ENCODE measurements around the gene ESYT1.

The ESYT1 gene

GRCh38 chr12:56127888-56128669 is at the start of gene ESYT1:
TSS of gene ESYT1 (plus strand) at chr12:56128267. CDS start at chr12:56128320, 53 bp downstream.
- peak within 1 kb of the TSS; percentile 96 for H3K4me3 ChIP-seq (ENCODE audit: low read depth, low read length)

GRCh38 chr12:56078427-56078826 is 49.6 kb upstream of the ESYT1 start:
- no peak overlapping the region for H3K4me3 ChIP-seq (ENCODE audit: low read depth, low read length)

GRCh38 chr12:56078931-56079722 is 48.9 kb upstream of the ESYT1 start:
- H3K4me3 ChIP-seq (ENCODE audit: low read depth, low read length): peak overlapping the region; percentile 86

GRCh38 chr12:56079723-56080555 is 48.1 kb upstream of the ESYT1 start, which contains the start of gene ERBB3:
TSS of gene ERBB3 (plus strand) at chr12:56080165. CDS start at chr12:56080301, 136 bp downstream.
- peak within 1 kb of the TSS; percentile 86 for H3K4me3 ChIP-seq (ENCODE audit: low read depth, low read length)

- peak overlapping the region; percentile 86 for H3K4me3 ChIP-seq (ENCODE audit: low read depth, low read length)
Measured at GRCh38 chr12:56080556-56081138, 47.4 kb upstream of the ESYT1 start.

- peak overlapping the region; percentile 86 for H3K4me3 ChIP-seq (ENCODE audit: low read depth, low read length)
Measured at GRCh38 chr12:56081393-56082347, 46.4 kb upstream of the ESYT1 start.

- H3K4me3 ChIP-seq (ENCODE audit: low read depth, low read length): no peak overlapping the region
Measured at GRCh38 chr12:56082382-56082781, 45.7 kb upstream of the ESYT1 start.

- no peak overlapping the region for H3K4me3 ChIP-seq (ENCODE audit: low read depth, low read length)
Measured at GRCh38 chr12:56082967-56083366, 45.1 kb upstream of the ESYT1 start.

GRCh38 chr12:56084958-56085543 is 43.0 kb upstream of the ESYT1 start:
- H3K4me3 ChIP-seq (ENCODE audit: low read depth, low read length): no peak overlapping the region

GRCh38 chr12:56086096-56086495 is 42.0 kb upstream of the ESYT1 start:
- no peak overlapping the region for H3K4me3 ChIP-seq (ENCODE audit: low read depth, low read length)

- H3K4me3 ChIP-seq (ENCODE audit: low read depth, low read length): no peak overlapping the region
Measured at GRCh38 chr12:56086608-56087007, 41.5 kb upstream of the ESYT1 start.

GRCh38 chr12:56087220-56087619 is 40.8 kb upstream of the ESYT1 start:
- no peak overlapping the region for H3K4me3 ChIP-seq (ENCODE audit: low read depth, low read length)

GRCh38 chr12:56097738-56098137 is 30.3 kb upstream of the ESYT1 start:
- H3K4me3 ChIP-seq (ENCODE audit: low read depth, low read length): no peak overlapping the region

GRCh38 chr12:56098592-56098991 is 29.5 kb upstream of the ESYT1 start:
- no peak overlapping the region for H3K4me3 ChIP-seq (ENCODE audit: low read depth, low read length)

- H3K4me3 ChIP-seq (ENCODE audit: low read depth, low read length): no peak overlapping the region
Measured at GRCh38 chr12:56099787-56100186, 28.3 kb upstream of the ESYT1 start.

- H3K4me3 ChIP-seq (ENCODE audit: low read depth, low read length): no peak overlapping the region
Measured at GRCh38 chr12:56101045-56101444, 27.0 kb upstream of the ESYT1 start.

GRCh38 chr12:56102683-56103065 is 25.4 kb upstream of the ESYT1 start:
- no peak overlapping the region for H3K4me3 ChIP-seq (ENCODE audit: low read depth, low read length)

- peak overlapping the region; percentile 66 for H3K4me3 ChIP-seq (ENCODE audit: low read depth, low read length)
Measured at GRCh38 chr12:56103066-56103711, 24.9 kb upstream of the ESYT1 start.

GRCh38 chr12:56103823-56104108 is 24.3 kb upstream of the ESYT1 start:
- H3K4me3 ChIP-seq (ENCODE audit: low read depth, low read length): peak overlapping the region; percentile 66

Data from iPS-11a (cell line).